HL-60 (cell line): ENCODE measurements around the gene FGF12.

Source experiments
- CTCF ChIP-seq: IDR thresholded peaks from one replicate; pipeline ENCODE4 v1.5.1; 2011; ENCODE audit warnings: low read length, control low read depth, inconsistent platforms; ENCODE audit not compliant: insufficient read depth
- POLR2AphosphoS5 ChIP-seq: IDR thresholded peaks from 2 replicates; pipeline ENCODE4 v1.6.1; 2012; ENCODE audit warnings: low read depth

- TF ChIP-seq CTCF (no peak), POLR2AphosphoS5 (no peak)
Measured at GRCh38 chr3:192726385-192726784, 956 bp downstream of the FGF12 start.
